Endothelial cell of umbilical vein (primary cell): ENCODE measurements around the gene RASGRF2. TPM values are rescaled to one million over a fixed set of nuclear protein-coding genes. Genes with fewer than 3 reads are reported as not detected.

Source experiments
- BruUV-seq: library from RNA; stranded (reverse); fragments of 400-500 nt; replicated peaks from 2 replicates; lab custom pipeline; 2021; lab: Mats Ljungman, UMichigan
- CTCF ChIA-PET: fragments of 300-600, 350-600 bp; sonication (Branson Sonifier 250); formaldehyde crosslinking; loops from one replicate; lab custom pipeline; 2021; ENCODE audit warnings: antibody characterized with exemption, inconsistent platforms; lab: Charles Lee
- POLR2A ChIA-PET: fragments of 300-600, 350-600 bp; sonication (Branson Sonifier 250); formaldehyde crosslinking; loops from one replicate; lab custom pipeline; 2021; ENCODE audit warnings: antibody characterized with exemption, inconsistent platforms; lab: Charles Lee
- DNase-seq: peaks from one replicate; pipeline ENCODE4 v3.0.0-alpha.2; 2011; ENCODE audit warnings: low read depth, low spot score
- FAIRE-seq: peaks from 2 replicates; lab custom pipeline; 2011; peaks lifted over from hg19 to GRCh38; lab: Jason Lieb, UNC
- H2AFZ ChIP-seq: 2 replicates; pipeline ENCODE4 v1.6.0; 2012; ENCODE audit warnings: low read depth, low read length, control low read depth, inconsistent platforms
- H3K27ac ChIP-seq: 2 replicates; pipeline ENCODE4 v1.5.1; 2011; ENCODE audit warnings: low read depth, mild to moderate bottlenecking, control low read depth, low read length, moderate library complexity; ENCODE audit not compliant: insufficient read depth
- H3K27me3 ChIP-seq, 2 experiments: 2 replicates each; pipeline versions ENCODE4 v1.6.0 to v1.6.1; 2011; ENCODE audit warnings: low read length in 2 of 2, mixed read lengths in 1 of 2; ENCODE audit not compliant: control insufficient read depth in 2 of 2, insufficient read depth in 2 of 2
- H3K36me3 ChIP-seq, 2 experiments: 2 replicates in 1 of 2; 3 replicates in 1 of 2; pipeline ENCODE4 v1.5.1; 2011; ENCODE audit warnings: low read length in 2 of 2, mild to moderate bottlenecking in 1 of 2, moderate library complexity in 1 of 2; ENCODE audit not compliant: control insufficient read depth in 2 of 2, insufficient read depth in 2 of 2; ENCODE audit errors: extremely low read depth in 1 of 2
- H3K4me1 ChIP-seq: 3 replicates; pipeline ENCODE4 v1.5.1; 2011; ENCODE audit warnings: mild to moderate bottlenecking, low read length; ENCODE audit not compliant: control insufficient read depth, insufficient read depth; ENCODE audit errors: extremely low read depth
- H3K4me2 ChIP-seq: 2 replicates; pipeline ENCODE4 v1.6.1; 2011; ENCODE audit warnings: low read length, control low read depth, mixed read lengths; ENCODE audit not compliant: insufficient read depth
- H3K4me3 ChIP-seq, 3 experiments: fragments of 200-600 bp in 1 of 3; sonication (generic), shearing (Covaris generic) in 1 of 3; replicated peaks in 1 of 3; 2 replicates each; pipeline ENCODE4 v1.5.1; 2011 to 2016; ENCODE audit warnings: control low read depth in 3 of 3, low read length in 3 of 3, mild to moderate bottlenecking in 2 of 3, inconsistent platforms in 1 of 3, low read depth in 1 of 3, moderate library complexity in 1 of 3; ENCODE audit not compliant: insufficient read depth in 1 of 3
- H3K79me2 ChIP-seq: 2 replicates; pipeline ENCODE4 v1.6.0; 2012; ENCODE audit warnings: low read length, inconsistent platforms; ENCODE audit not compliant: control insufficient read depth, insufficient read depth
- H3K9ac ChIP-seq: replicated peaks from 2 replicates; pipeline ENCODE3; 2011; ENCODE audit warnings: low read length, control low read depth; ENCODE audit not compliant: insufficient read depth; ENCODE audit errors: extremely low read depth
- H3K9me1 ChIP-seq: replicated peaks from 3 replicates; pipeline ENCODE4 v1.6.0; 2011; ENCODE audit warnings: mild to moderate bottlenecking, low read length; ENCODE audit not compliant: control insufficient read depth, insufficient read depth; ENCODE audit errors: extremely low read depth
- H3K9me3 ChIP-seq: replicated peaks from 2 replicates; pipeline ENCODE4 v1.5.1; 2012; ENCODE audit warnings: low read length, inconsistent platforms; ENCODE audit not compliant: control insufficient read depth, insufficient read depth
- H4K20me1 ChIP-seq: replicated peaks from 2 replicates; pipeline ENCODE3; 2011; ENCODE audit warnings: mild to moderate bottlenecking, low read length; ENCODE audit not compliant: control insufficient read depth, insufficient read depth; ENCODE audit errors: extremely low read depth
- CTCF ChIP-seq, 2 donors: IDR thresholded peaks; 1 replicate in 1 of 2; 2 replicates in 1 of 2; pipeline ENCODE4 v1.5.1; 2011; ENCODE audit warnings: low read length in 2 of 2, mild to moderate bottlenecking in 2 of 2, moderate library complexity in 2 of 2, control low read depth in 1 of 2, inconsistent platforms in 1 of 2, low read depth in 1 of 2; ENCODE audit not compliant: insufficient read depth in 1 of 2; ENCODE audit errors: extremely low read depth in 1 of 2
- EZH2 ChIP-seq: IDR thresholded peaks from 2 replicates; pipeline ENCODE4 v1.6.1; 2012; ENCODE audit warnings: borderline replicate concordance, low read depth, mild to moderate bottlenecking, moderate library complexity, low read length, inconsistent platforms; ENCODE audit not compliant: severe bottlenecking
- FOS ChIP-seq: IDR thresholded peaks from 2 replicates; pipeline ENCODE4 v1.6.1; 2011; ENCODE audit warnings: mild to moderate bottlenecking, low read length, moderate library complexity, borderline replicate concordance; ENCODE audit not compliant: insufficient read depth
- GATA2 ChIP-seq: IDR thresholded peaks from 2 replicates; pipeline ENCODE4 v1.7.0; 2011; ENCODE audit warnings: low read depth, mild to moderate bottlenecking, moderate library complexity, mixed read lengths, low read length; ENCODE audit not compliant: insufficient read length, insufficient read depth
- JUN ChIP-seq: IDR thresholded peaks from 2 replicates; pipeline ENCODE4 v1.6.1; 2011; ENCODE audit warnings: borderline replicate concordance, low read depth; ENCODE audit not compliant: insufficient read length, insufficient read depth
- MAX ChIP-seq: IDR thresholded peaks from 2 replicates; pipeline ENCODE4 v1.6.1; 2011; ENCODE audit not compliant: insufficient read depth, insufficient read length
- POLR2A ChIP-seq: IDR thresholded peaks from 2 replicates; pipeline ENCODE4 v1.6.1; 2012; ENCODE audit warnings: low read depth, mild to moderate bottlenecking, control low read depth, low read length
- POLR2AphosphoS5 ChIP-seq: IDR thresholded peaks from 2 replicates; pipeline ENCODE4 v1.6.1; 2012; ENCODE audit warnings: low read depth, mild to moderate bottlenecking, control low read depth, low read length, moderate library complexity; ENCODE audit not compliant: insufficient read depth
- dilution Hi-C: fragments of 300-500 bp; cut with MboI; formaldehyde crosslinking; loops from one replicate; pipeline ENCODE4 v1.15.0; 2019; ENCODE audit warnings: low sequenced_read_pairs; ENCODE audit not compliant: extremely low pct_ligation_motif_present
- intact Hi-C: fragments of 100-400 bp; cut with micrococcal nuclease; formaldehyde crosslinking; loops from one replicate; pipeline ENCODE4 v1.10.0; 2022
- polyA plus RNA-seq, 4 experiments: library from polyadenylated mRNA; depleted of rRNA in 3 of 4; stranded (reverse) in 3 of 4; unstranded in 1 of 4; fragments of >200 nt; gene quantifications; 2 replicates each; pipeline versions ENCODE4 v1.2.1 to v1.2.3, GENCODE V29; 2011 to 2012; ENCODE audit warnings: missing spikeins in 1 of 4
- total RNA-seq: library from RNA; stranded (reverse); gene quantifications from 2 replicates; pipeline ENCODE4 v1.2.3, GENCODE V29; 2021

RASGRF2 gene
- total and polyA plus RNA-seq, 2 donors (not counting 3 experiments of a cell fraction or from before 2014, with no cell fraction given): 0.41 to 4.0 TPM

- no peak for FAIRE-seq
- POLR2A ChIA-PET: no interaction called here
Observed at GRCh38 chr5:81209869-81210493, 249.8 kb downstream of the RASGRF2 start.

More at GRCh38 chr5:81209869-81210493, 249.8 kb downstream of the RASGRF2 start:
- no peak for TF ChIP-seq CTCF (IDR thresholded peaks at IDR 0.05; ENCODE audit: extremely low read depth in 1 of 2, insufficient read depth in 1 of 2, low read depth in 1 of 2, low read length in 2 of 2)
- TF ChIP-seq MAX: no peak
- no peak for TF ChIP-seq JUN
- TF ChIP-seq POLR2AphosphoS5: no peak
- no peak for TF ChIP-seq FOS
- no peak for TF ChIP-seq POLR2A
- TF ChIP-seq EZH2: no peak
- no peak for TF ChIP-seq GATA2
- dilution Hi-C loops: no loop called here
- no peaks in the 10 kb centered on the region for H3K36me3 ChIP-seq
- H3K4me1 ChIP-seq: no peaks in the 10 kb centered on the region
- H3K9me3 ChIP-seq: no peaks in the 10 kb centered on the region
- no peaks in the 10 kb centered on the region for H3K9me1 ChIP-seq
- H3K27me3 ChIP-seq: no peaks in the 10 kb centered on the region
- CTCF ChIA-PET: interaction anchor here (0.9 kb wide), 1 partner anchor 90 kb away, joined by 3 read pairs; no protein-coding TSS in a partner anchor
- no peak overlapping the region for H3K9ac ChIP-seq
- H3K4me2 ChIP-seq: no peak overlapping the region
- no peaks in the 10 kb centered on the region for H4K20me1 ChIP-seq
- BruUV-seq: no TSS peak
- no peaks in the 10 kb centered on the region for H3K79me2 ChIP-seq
- H3K27ac ChIP-seq: no peak overlapping the region
- intact Hi-C loops: no loop called here
- DNase-seq: no peak
- no peak overlapping the region for H3K4me3 ChIP-seq
- H2AFZ ChIP-seq: no peak overlapping the region
